Measurements from ENCODE around the gene RYR1.

DNA sequence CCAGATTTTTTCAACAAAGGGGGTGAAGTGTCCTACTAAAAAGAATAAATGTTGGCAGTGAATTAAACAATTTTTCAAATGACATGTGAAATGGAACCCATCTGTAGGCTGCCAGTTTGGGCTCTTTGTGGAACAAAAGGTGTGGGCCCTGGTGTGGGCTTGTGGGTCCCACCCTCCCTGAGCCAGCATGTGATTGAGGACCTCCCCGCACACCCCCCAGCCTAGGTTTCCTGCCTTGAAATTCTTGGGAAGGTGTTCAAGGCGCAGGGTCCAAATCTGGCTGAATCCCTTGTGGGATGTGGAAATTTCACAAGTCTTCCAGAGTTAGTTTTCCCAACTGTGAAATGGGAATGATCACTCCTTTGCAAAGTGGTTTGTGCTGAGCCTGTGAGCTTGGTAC is 49.7 kb upstream of the RYR1 start:
- TF ChIP-seq, protein P1, sequence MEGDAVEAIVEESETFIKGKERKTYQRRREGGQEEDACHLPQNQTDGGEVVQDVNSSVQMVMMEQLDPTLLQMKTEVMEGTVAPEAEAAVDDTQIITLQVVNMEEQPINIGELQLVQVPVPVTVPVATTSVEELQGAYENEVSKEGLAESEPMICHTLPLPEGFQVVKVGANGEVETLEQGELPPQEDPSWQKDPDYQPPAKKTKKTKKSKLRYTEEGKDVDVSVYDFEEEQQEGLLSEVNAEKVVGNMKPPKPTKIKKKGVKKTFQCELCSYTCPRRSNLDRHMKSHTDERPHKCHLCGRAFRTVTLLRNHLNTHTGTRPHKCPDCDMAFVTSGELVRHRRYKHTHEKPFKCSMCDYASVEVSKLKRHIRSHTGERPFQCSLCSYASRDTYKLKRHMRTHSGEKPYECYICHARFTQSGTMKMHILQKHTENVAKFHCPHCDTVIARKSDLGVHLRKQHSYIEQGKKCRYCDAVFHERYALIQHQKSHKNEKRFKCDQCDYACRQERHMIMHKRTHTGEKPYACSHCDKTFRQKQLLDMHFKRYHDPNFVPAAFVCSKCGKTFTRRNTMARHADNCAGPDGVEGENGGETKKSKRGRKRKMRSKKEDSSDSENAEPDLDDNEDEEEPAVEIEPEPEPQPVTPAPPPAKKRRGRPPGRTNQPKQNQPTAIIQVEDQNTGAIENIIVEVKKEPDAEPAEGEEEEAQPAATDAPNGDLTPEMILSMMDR (IDR thresholded peaks at IDR 0.05), result no peak
- TF ChIP-seq POLR2A (IDR thresholded peaks at IDR 0.05), result no peak
